ENCODE results near the gene STAT5B. TPM values are rescaled to one million over a fixed set of nuclear protein-coding genes. Genes with fewer than 3 reads are reported as not detected.

Gene STAT5B
- total and polyA plus RNA-seq, 9 of the 15 experiments (the other 6 are each of a cell fraction or from before 2014, with no cell fraction given) = 20.8 to 176 (median 92.4) TPM

GRCh38 chr17:42313773-42314566 is 37.8 kb upstream of the STAT5B start (continued):
- TF ChIP-seq TFAP4 (CRISPR knock-in tag; IDR thresholded peaks at IDR 0.05; ENCODE audit: borderline replicate concordance) = peak; percentile 66; the same call in 1 of the 2 replicates
- no peak for TF ChIP-seq PBX2 (CRISPR knock-in tag; IDR thresholded peaks at IDR 0.05; ENCODE audit: low read depth)
- no peak for TF ChIP-seq PBX2 (tag; conservative IDR thresholded peaks at IDR 0.05; ENCODE audit: low read depth)
- peak; percentile 83; the same call in 1 of the 2 replicates for TF ChIP-seq HSF4 (CRISPR knock-in tag; IDR thresholded peaks at IDR 0.05; ENCODE audit: borderline replicate concordance)
- TF ChIP-seq, protein P1, sequence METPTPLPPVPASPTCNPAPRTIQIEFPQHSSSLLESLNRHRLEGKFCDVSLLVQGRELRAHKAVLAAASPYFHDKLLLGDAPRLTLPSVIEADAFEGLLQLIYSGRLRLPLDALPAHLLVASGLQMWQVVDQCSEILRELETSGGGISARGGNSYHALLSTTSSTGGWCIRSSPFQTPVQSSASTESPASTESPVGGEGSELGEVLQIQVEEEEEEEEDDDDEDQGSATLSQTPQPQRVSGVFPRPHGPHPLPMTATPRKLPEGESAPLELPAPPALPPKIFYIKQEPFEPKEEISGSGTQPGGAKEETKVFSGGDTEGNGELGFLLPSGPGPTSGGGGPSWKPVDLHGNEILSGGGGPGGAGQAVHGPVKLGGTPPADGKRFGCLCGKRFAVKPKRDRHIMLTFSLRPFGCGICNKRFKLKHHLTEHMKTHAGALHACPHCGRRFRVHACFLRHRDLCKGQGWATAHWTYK (CRISPR knock-in tag; IDR thresholded peaks at IDR 0.05) = peak; percentile 72; the same call in 1 of the 2 replicates
- no peak for TF ChIP-seq ARID2 (IDR thresholded peaks at IDR 0.05)
- no peak for TF ChIP-seq PCBP1 (IDR thresholded peaks at IDR 0.05; ENCODE audit: low read depth, low read length, poor library complexity, severe bottlenecking)
- 0 out of 2 replicates have a peak, but pooled peaks have one; percentile 55 for TF ChIP-seq CGGBP1 (CRISPR knock-in tag; IDR thresholded peaks at IDR 0.05)
- no peak for TF ChIP-seq ZNF696 (CRISPR knock-in tag; conservative IDR thresholded peaks at IDR 0.05)
- TF ChIP-seq RUNX1 (IDR thresholded peaks at IDR 0.05; ENCODE audit: low read depth) = no peak
- TF ChIP-seq MTA3 (IDR thresholded peaks at IDR 0.05; ENCODE audit: borderline replicate concordance) = 0 out of 2 replicates have a peak, but pooled peaks have one; percentile 29
- no peak for TF ChIP-seq MYBL2 (IDR thresholded peaks at IDR 0.05; ENCODE audit: low read depth)
- no peak for TF ChIP-seq MYBL2 (CRISPR knock-in tag; IDR thresholded peaks at IDR 0.05; ENCODE audit: borderline replicate concordance)
- no peak for TF ChIP-seq SMAD2 (IDR thresholded peaks at IDR 0.05; ENCODE audit: low read depth, low read length)
- no peak for TF ChIP-seq ZBTB26 (CRISPR knock-in tag; IDR thresholded peaks at IDR 0.05)
- TF ChIP-seq RBM17 (IDR thresholded peaks at IDR 0.05; ENCODE audit: borderline replicate concordance, low read depth, low read length) = no peak
- peak; percentile 97 for TF ChIP-seq DMBX1 (CRISPR knock-in tag; IDR thresholded peaks at IDR 0.05; ENCODE audit: borderline replicate concordance)
- peak; percentile 57; the same call in 1 of the 2 replicates for TF ChIP-seq VEZF1 (CRISPR knock-in tag; IDR thresholded peaks at IDR 0.05)
- TF ChIP-seq ZNF444 (CRISPR knock-in tag; IDR thresholded peaks at IDR 0.05) = no peak

Data from K562 (cell line).